GM23338 (cell line): ENCODE results near the gene ADGRG1. TPM values are rescaled to one million over a fixed set of nuclear protein-coding genes. Genes with fewer than 3 reads are reported as not detected.

ENCODE experiments used
- ATAC-seq: fragments of 200-7000 bp; cut with Tn5 transposase; 3 replicates; pipeline ENCODE4 v1.9.1; 2020
- DNase-seq: peaks from one replicate; pipeline ENCODE4 v3.0.0-alpha.2; 2015; ENCODE audit warnings: low spot score
- H2AFZ ChIP-seq: fragments of 200-600 bp; sonication (generic); 2 replicates; pipeline ENCODE4 v1.8.0; 2016; ENCODE audit warnings: antibody characterized with exemption, mild to moderate bottlenecking, moderate library complexity
- H3F3A ChIP-seq: fragments of 200-600 bp; sonication (generic); replicated peaks from 2 replicates; pipeline ENCODE4 v1.8.0; 2017; ENCODE audit warnings: antibody characterized with exemption, mixed run types, low read depth
- H3K27ac ChIP-seq: fragments of 200-600 bp; sonication (generic); 2 replicates; pipeline ENCODE4 v1.6.1; 2016; ENCODE audit warnings: low read depth
- H3K27me3 ChIP-seq: fragments of 200-600 bp; sonication (generic); 2 replicates; pipeline ENCODE4 v1.8.0; 2016; ENCODE audit warnings: mild to moderate bottlenecking, mixed run types, moderate library complexity; ENCODE audit not compliant: insufficient read depth
- H3K36me3 ChIP-seq: fragments of 200-600 bp; sonication (generic); 2 replicates; pipeline ENCODE4 v1.8.0; 2016; ENCODE audit warnings: mild to moderate bottlenecking; ENCODE audit not compliant: insufficient read depth
- H3K4me1 ChIP-seq: fragments of 200-600 bp; sonication (generic); 2 replicates; pipeline ENCODE4 v1.8.0; 2016; ENCODE audit warnings: mild to moderate bottlenecking, moderate library complexity; ENCODE audit not compliant: insufficient read depth
- H3K4me2 ChIP-seq: fragments of 200-600 bp; sonication (generic); 2 replicates; pipeline ENCODE4 v1.7.1; 2017; ENCODE audit warnings: mixed run types
- H3K4me3 ChIP-seq: fragments of 200-600 bp; sonication (generic); 2 replicates; pipeline ENCODE4 v1.6.1; 2016; ENCODE audit warnings: mixed run types
- H3K79me2 ChIP-seq: fragments of 200-600 bp; sonication (generic); replicated peaks from 2 replicates; pipeline ENCODE4 v1.8.0; 2017; ENCODE audit warnings: mild to moderate bottlenecking; ENCODE audit not compliant: insufficient read depth
- H3K9me2 ChIP-seq: fragments of 200-600 bp; sonication (generic); 2 replicates; pipeline ENCODE4 v1.8.0; 2017; ENCODE audit not compliant: insufficient read depth
- H4K20me1 ChIP-seq: fragments of 200-600 bp; sonication (generic); replicated peaks from 2 replicates; pipeline ENCODE4 v1.8.0; 2017; ENCODE audit warnings: mild to moderate bottlenecking; ENCODE audit not compliant: insufficient read depth
- H3K27ac Mint-ChIP-seq: 2 replicates; pipeline ENCODE4 v1.8.0; 2020; ENCODE audit warnings: inconsistent platforms, mild to moderate bottlenecking, moderate library complexity, mixed read lengths
- H3K27me3 Mint-ChIP-seq: 3 replicates; pipeline ENCODE4 v1.8.0; 2022; ENCODE audit warnings: low read depth, mild to moderate bottlenecking, moderate library complexity, mixed read lengths, inconsistent platforms; ENCODE audit not compliant: insufficient read depth, poor library complexity
- H3K36me3 Mint-ChIP-seq: 3 replicates; pipeline ENCODE4 v1.8.0; 2021; ENCODE audit warnings: low read depth, mild to moderate bottlenecking, inconsistent platforms, moderate library complexity, mixed read lengths
- H3K4me1 Mint-ChIP-seq: 3 replicates; pipeline ENCODE4 v1.8.0; 2020; ENCODE audit warnings: mild to moderate bottlenecking, inconsistent platforms, mixed read lengths
- H3K4me3 Mint-ChIP-seq: 3 replicates; pipeline ENCODE4 v1.8.0; 2021; ENCODE audit warnings: moderate library complexity, mild to moderate bottlenecking, inconsistent platforms, mixed read lengths
- H3K9me3 Mint-ChIP-seq: 3 replicates; pipeline ENCODE4 v1.8.0; 2020; ENCODE audit warnings: moderate library complexity, mild to moderate bottlenecking, inconsistent platforms, mixed read lengths
- CREB1 ChIP-seq: fragments of 250-450 bp; sonication (Bioruptor Pico); IDR thresholded peaks from 2 replicates; pipeline ENCODE4 v1.5.0; 2020; ENCODE audit warnings: low read depth, mild to moderate bottlenecking, moderate library complexity
- EZH2phosphoT487 ChIP-seq: fragments of 200-600 bp; sonication (generic); IDR thresholded peaks from one replicate; pipeline ENCODE4 v1.8.1; 2018; ENCODE audit warnings: antibody characterized with exemption; ENCODE audit not compliant: unreplicated experiment
- POLR2AphosphoS5 ChIP-seq: IDR thresholded peaks from 2 replicates; pipeline ENCODE4 v1.6.1; 2016; ENCODE audit warnings: antibody characterized with exemption, low read depth
- STAT1 ChIP-seq: IDR thresholded peaks from one replicate; pipeline ENCODE4 v1.6.1; 2016; ENCODE audit warnings: antibody characterized with exemption; ENCODE audit not compliant: unreplicated experiment
- ZNF114 ChIP-seq: fragments of 250-450 bp; sonication (Bioruptor Pico); IDR thresholded peaks from 2 replicates; pipeline ENCODE4 v1.5.0; 2020; ENCODE audit warnings: mild to moderate bottlenecking, moderate library complexity
- polyA plus RNA-seq: library from polyadenylated mRNA; unstranded; fragments of >200 nt; fragmentation: Nextera tagmentation; extraction: Ambion mirVana; gene quantifications from 2 replicates; pipeline ENCODE4 v1.2.1, GENCODE V29; 2016
- total RNA-seq: library from RNA; depleted of rRNA; stranded (reverse); fragments of >200 nt; shearing (Covaris generic); gene quantifications from 2 replicates; pipeline ENCODE4 v1.2.3, GENCODE V29; 2014
- TF ChIP-seq, protein P1 (sequence below): fragments of 250-450 bp; sonication (Bioruptor Pico); IDR thresholded peaks from 2 replicates; pipeline ENCODE4 v1.5.0; 2020; ENCODE audit warnings: mild to moderate bottlenecking, moderate library complexity
- TF ChIP-seq, protein P2 (sequence below): IDR thresholded peaks from 2 replicates; pipeline ENCODE4 v1.6.1; 2016; ENCODE audit warnings: antibody characterized with exemption

The ADGRG1 gene
- total and polyA plus RNA-seq, 2 experiments from 2014 or later: 0.14 to 0.47 TPM

DNA sequence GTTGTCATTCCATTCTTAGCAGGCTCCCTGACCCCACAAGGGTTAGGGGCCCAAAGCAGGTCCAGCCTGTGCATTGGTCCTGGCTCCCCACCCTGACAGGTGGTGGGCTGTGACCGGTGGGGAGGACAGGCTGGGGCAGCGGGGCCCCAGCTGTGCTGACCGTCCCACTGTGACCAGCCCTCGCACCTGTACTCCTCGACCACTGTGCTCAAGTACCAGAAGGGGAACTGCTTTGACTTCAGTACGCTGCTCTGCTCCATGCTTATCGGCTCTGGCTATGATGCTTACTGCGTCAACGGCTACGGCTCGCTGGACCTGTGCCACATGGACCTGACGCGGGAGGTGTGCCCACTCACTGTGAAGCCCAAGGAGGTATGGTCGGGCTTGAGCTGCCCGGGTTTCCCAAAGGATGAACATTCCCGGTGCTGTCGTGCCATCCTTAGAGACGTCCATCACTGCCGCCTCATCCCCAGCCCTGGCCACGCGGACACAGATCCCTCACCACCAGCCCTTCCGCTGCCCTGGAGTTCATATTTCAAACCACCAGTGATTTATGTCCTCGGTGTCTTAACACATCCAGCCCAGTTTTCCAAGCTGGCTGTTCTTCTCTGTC, 73.4 kb downstream of the ADGRG1 start (continued):
- TF ChIP-seq, protein P1, sequence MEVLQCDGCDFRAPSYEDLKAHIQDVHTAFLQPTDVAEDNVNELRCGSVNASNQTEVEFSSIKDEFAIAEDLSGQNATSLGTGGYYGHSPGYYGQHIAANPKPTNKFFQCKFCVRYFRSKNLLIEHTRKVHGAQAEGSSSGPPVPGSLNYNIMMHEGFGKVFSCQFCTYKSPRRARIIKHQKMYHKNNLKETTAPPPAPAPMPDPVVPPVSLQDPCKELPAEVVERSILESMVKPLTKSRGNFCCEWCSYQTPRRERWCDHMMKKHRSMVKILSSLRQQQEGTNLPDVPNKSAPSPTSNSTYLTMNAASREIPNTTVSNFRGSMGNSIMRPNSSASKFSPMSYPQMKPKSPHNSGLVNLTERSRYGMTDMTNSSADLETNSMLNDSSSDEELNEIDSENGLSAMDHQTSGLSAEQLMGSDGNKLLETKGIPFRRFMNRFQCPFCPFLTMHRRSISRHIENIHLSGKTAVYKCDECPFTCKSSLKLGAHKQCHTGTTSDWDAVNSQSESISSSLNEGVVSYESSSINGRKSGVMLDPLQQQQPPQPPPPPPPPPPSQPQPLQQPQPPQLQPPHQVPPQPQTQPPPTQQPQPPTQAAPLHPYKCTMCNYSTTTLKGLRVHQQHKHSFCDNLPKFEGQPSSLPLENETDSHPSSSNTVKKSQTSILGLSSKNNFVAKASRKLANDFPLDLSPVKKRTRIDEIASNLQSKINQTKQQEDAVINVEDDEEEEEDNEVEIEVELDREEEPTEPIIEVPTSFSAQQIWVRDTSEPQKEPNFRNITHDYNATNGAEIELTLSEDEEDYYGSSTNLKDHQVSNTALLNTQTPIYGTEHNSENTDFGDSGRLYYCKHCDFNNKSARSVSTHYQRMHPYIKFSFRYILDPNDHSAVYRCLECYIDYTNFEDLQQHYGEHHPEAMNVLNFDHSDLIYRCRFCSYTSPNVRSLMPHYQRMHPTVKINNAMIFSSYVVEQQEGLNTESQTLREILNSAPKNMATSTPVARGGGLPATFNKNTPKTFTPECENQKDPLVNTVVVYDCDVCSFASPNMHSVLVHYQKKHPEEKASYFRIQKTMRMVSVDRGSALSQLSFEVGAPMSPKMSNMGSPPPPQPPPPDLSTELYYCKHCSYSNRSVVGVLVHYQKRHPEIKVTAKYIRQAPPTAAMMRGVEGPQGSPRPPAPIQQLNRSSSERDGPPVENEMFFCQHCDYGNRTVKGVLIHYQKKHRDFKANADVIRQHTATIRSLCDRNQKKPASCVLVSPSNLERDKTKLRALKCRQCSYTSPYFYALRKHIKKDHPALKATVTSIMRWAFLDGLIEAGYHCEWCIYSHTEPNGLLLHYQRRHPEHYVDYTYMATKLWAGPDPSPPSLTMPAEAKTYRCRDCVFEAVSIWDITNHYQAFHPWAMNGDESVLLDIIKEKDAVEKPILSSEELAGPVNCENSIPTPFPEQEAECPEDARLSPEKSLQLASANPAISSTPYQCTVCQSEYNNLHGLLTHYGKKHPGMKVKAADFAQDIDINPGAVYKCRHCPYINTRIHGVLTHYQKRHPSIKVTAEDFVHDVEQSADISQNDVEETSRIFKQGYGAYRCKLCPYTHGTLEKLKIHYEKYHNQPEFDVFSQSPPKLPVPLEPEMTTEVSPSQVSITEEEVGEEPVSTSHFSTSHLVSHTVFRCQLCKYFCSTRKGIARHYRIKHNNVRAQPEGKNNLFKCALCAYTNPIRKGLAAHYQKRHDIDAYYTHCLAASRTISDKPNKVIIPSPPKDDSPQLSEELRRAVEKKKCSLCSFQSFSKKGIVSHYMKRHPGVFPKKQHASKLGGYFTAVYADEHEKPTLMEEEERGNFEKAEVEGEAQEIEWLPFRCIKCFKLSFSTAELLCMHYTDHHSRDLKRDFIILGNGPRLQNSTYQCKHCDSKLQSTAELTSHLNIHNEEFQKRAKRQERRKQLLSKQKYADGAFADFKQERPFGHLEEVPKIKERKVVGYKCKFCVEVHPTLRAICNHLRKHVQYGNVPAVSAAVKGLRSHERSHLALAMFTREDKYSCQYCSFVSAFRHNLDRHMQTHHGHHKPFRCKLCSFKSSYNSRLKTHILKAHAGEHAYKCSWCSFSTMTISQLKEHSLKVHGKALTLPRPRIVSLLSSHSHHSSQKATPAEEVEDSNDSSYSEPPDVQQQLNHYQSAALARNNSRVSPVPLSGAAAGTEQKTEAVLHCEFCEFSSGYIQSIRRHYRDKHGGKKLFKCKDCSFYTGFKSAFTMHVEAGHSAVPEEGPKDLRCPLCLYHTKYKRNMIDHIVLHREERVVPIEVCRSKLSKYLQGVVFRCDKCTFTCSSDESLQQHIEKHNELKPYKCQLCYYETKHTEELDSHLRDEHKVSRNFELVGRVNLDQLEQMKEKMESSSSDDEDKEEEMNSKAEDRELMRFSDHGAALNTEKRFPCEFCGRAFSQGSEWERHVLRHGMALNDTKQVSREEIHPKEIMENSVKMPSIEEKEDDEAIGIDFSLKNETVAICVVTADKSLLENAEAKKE (CRISPR knock-in tag): no peak
- TF ChIP-seq, protein P2, sequence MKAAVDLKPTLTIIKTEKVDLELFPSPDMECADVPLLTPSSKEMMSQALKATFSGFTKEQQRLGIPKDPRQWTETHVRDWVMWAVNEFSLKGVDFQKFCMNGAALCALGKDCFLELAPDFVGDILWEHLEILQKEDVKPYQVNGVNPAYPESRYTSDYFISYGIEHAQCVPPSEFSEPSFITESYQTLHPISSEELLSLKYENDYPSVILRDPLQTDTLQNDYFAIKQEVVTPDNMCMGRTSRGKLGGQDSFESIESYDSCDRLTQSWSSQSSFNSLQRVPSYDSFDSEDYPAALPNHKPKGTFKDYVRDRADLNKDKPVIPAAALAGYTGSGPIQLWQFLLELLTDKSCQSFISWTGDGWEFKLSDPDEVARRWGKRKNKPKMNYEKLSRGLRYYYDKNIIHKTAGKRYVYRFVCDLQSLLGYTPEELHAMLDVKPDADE: no peak
- TF ChIP-seq ZNF114 (no peak), STAT1 (no peak)

DNA sequence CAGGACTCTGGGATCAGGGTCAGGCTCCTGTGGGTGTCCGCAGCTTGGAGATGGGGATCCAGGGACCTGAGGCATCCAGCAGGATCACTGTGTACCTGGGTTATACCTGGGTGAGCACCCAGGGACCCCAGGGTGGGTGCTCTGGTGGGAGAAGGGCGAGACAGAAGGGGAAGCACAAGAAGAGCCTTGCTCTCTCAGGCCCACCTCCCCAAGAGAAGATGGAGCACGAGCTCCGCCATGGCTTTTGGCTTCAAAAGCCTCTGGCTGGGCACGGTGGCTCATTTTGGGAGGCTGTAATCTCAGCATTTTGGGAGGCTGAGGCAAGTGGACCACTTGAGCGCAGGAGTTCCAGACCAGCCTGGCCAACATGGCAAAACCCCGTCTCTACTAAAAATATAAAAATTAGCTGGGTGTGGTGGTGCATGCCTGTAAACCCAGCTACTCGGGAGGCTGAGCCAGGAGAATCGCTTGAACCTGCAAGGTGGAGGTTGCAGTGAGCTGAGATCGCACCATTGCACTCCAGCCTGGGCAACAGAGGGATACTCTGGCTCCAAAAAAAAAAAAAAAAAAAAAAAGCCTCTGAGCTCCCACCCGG, 75.1 kb downstream of the ADGRG1 start:
- H3K9me3 Mint-ChIP-seq: peaks cover 3% of the 10 kb centered on the region; the same call in 2 of the 3 replicates
- H3K79me2 ChIP-seq: no peaks in the 10 kb centered on the region
- H4K20me1 ChIP-seq: no peaks in the 10 kb centered on the region
- no peak overlapping the region for H3K27ac ChIP-seq
- no peaks in the 10 kb centered on the region for H3K27me3 ChIP-seq
- H3K36me3 ChIP-seq: no peaks in the 10 kb centered on the region
- peaks cover 5% of the 10 kb centered on the region; the same call in 2 of the 3 replicates for H3K4me1 Mint-ChIP-seq
- no peaks in the 10 kb centered on the region for H3K4me1 ChIP-seq
- no peaks in the 10 kb centered on the region for H3K36me3 Mint-ChIP-seq
- H3K4me3 Mint-ChIP-seq: no peak overlapping the region
- H3K9me2 ChIP-seq: no peaks in the 10 kb centered on the region
- H3K27ac Mint-ChIP-seq: no peak overlapping the region
- H3F3A ChIP-seq: no peaks in the 10 kb centered on the region
- ATAC-seq: no peak
- DNase-seq: no peak
- H2AFZ ChIP-seq: no peak overlapping the region
- no peak overlapping the region for H3K4me3 ChIP-seq
- no peak overlapping the region for H3K4me2 ChIP-seq
- peaks cover 6% of the 10 kb centered on the region for H3K27me3 Mint-ChIP-seq
- TF ChIP-seq POLR2AphosphoS5: no peak
- TF ChIP-seq STAT1: no peak
- TF ChIP-seq, protein P1 (CRISPR knock-in tag): no peak
- no peak for TF ChIP-seq EZH2phosphoT487
- no peak for TF ChIP-seq CREB1
